Esophagus mucosa (tissue), 1 donor: ENCODE results near the gene FKBP5. TPM values are rescaled to one million over a fixed set of nuclear protein-coding genes. Genes with fewer than 3 reads are reported as not detected.
"Not testable (repeated sequence)": the region's sequence is repeated elsewhere in the genome, so short reads cannot be mapped to it uniquely, and the experiment has no call there.

Experiments
- ATAC-seq: fragments of 200-7000 bp; cut with Tn5 transposase; one replicate; pipeline ENCODE4 v1.9.1; 2020
- total RNA-seq: library from RNA; stranded (reverse); gene quantifications from one replicate; pipeline ENCODE4 v1.2.4, GENCODE V29; 2023
- donor health status: DM: yes; HTN: yes; CAD: no.

Gene FKBP5
- total RNA-seq, 1 donor from 2014 or later, result 65.5 TPM

- not testable (repeated sequence) for ATAC-seq
These were observed 1.3 kb upstream of the FKBP5 start for GRCh38 chr6:35690006-35690405.

- ATAC-seq, result peak; percentile 72
These were observed 784 bp downstream of the FKBP5 start for GRCh38 chr6:35687658-35688604.

GRCh38 chr6:35686873-35687555 is 1.7 kb downstream of the FKBP5 start:
- ATAC-seq, result no peak

GRCh38 chr6:35686436-35686835 is 2.3 kb downstream of the FKBP5 start:
- ATAC-seq, result no peak

- no peak for ATAC-seq
These were observed 5.4 kb downstream of the FKBP5 start for GRCh38 chr6:35683267-35683666.

GRCh38 chr6:35681298-35681697 is 7.4 kb downstream of the FKBP5 start:
- no peak for ATAC-seq

- ATAC-seq, result no peak
These were observed 9.3 kb downstream of the FKBP5 start for GRCh38 chr6:35679399-35679798.

- no peak for ATAC-seq
These were observed 9.9 kb downstream of the FKBP5 start for GRCh38 chr6:35678814-35679213.

GRCh38 chr6:35678021-35678654 is 10.6 kb downstream of the FKBP5 start:
- no peak for ATAC-seq

- ATAC-seq, result no peak
These were observed 11.3 kb downstream of the FKBP5 start for GRCh38 chr6:35677456-35677855.

- ATAC-seq, result no peak
These were observed 12.8 kb downstream of the FKBP5 start for GRCh38 chr6:35675871-35676459.

GRCh38 chr6:35674594-35674993 is 14.1 kb downstream of the FKBP5 start:
- peak; percentile 32 for ATAC-seq

- no peak for ATAC-seq
These were observed 15.0 kb downstream of the FKBP5 start for GRCh38 chr6:35673755-35674154.

GRCh38 chr6:35673284-35673666 is 15.4 kb downstream of the FKBP5 start:
- not testable (repeated sequence) for ATAC-seq

- ATAC-seq, result not testable (repeated sequence)
These were observed 18.3 kb downstream of the FKBP5 start for GRCh38 chr6:35670453-35670852.

GRCh38 chr6:35669451-35670045 is 19.2 kb downstream of the FKBP5 start:
- no peak for ATAC-seq

GRCh38 chr6:35668744-35669450 is 19.8 kb downstream of the FKBP5 start:
- no peak for ATAC-seq

- ATAC-seq, result peak; percentile 10
These were observed 20.6 kb downstream of the FKBP5 start for GRCh38 chr6:35668096-35668495.

GRCh38 chr6:35665573-35665972 is 23.1 kb downstream of the FKBP5 start:
- ATAC-seq, result no peak

- no peak for ATAC-seq
These were observed 23.8 kb downstream of the FKBP5 start for GRCh38 chr6:35664945-35665344.

GRCh38 chr6:35663447-35664235 is 25.1 kb downstream of the FKBP5 start:
- no peak for ATAC-seq
